ENCODE data around the gene SPSB2. TPM values are rescaled to one million over a fixed set of nuclear protein-coding genes. Genes with fewer than 3 reads are reported as not detected.

Gene SPSB2
- total RNA-seq, 1 experiment from 2014 or later = 9.2 TPM

GRCh38 chr12:6840761-6841515 is 32.2 kb downstream of the SPSB2 start, which contains the start of gene GNB3:
Gene GNB3 (plus strand): TSS chr12:6840925. CDS start chr12:6841288, 363 bp downstream.
- Mint-ChIP-seq H3K27me3 (ENCODE audit: insufficient read depth, unreplicated experiment) (no peaks in the 10 kb centered on the region), H3K27ac (ENCODE audit: low read depth, unreplicated experiment) (no peak within 1 kb of the TSS), H3K4me1 (ENCODE audit: insufficient read depth, unreplicated experiment) (no peaks in the 10 kb centered on the region), H3K36me3 (ENCODE audit: insufficient read depth, unreplicated experiment) (no peaks in the 10 kb centered on the region), H3K4me3 (ENCODE audit: unreplicated experiment) (no peak within 1 kb of the TSS), H3K9me3 (ENCODE audit: unreplicated experiment) (no peaks in the 10 kb centered on the region)
- no peak for TF ChIP-seq CTCF (IDR thresholded peaks at IDR 0.05; ENCODE audit: unreplicated experiment)
- CTCF ChIA-PET = interaction anchor here (0.6 to 3.1 kb wide), 6 partner anchors 8 to 826 kb away, joined by 3 to 18 read pairs (median 4); partner anchors contain the start of genes MLF2 and SPSB2
- intact Hi-C loops (cut with micrococcal nuclease) = no loop called here
- DNase-seq (ENCODE audit: unreplicated experiment) = no peak
- POLR2A ChIA-PET = interaction anchor here (0.8 to 1.6 kb wide), 3 partner anchors 9 to 27 kb away, joined by 3 to 6 read pairs (median 3); partner anchors contain the start of gene USP5
- no TSS peak for BruUV-seq (replicated peaks)

- no peak overlapping the region for H3K27ac Mint-ChIP-seq (ENCODE audit: low read depth, unreplicated experiment)
- no peaks in the 10 kb centered on the region for H3K9me3 Mint-ChIP-seq (ENCODE audit: unreplicated experiment)
- H3K27me3 Mint-ChIP-seq (ENCODE audit: insufficient read depth, unreplicated experiment) = no peaks in the 10 kb centered on the region
- no TSS peak for BruUV-seq (replicated peaks)
- DNase-seq (ENCODE audit: unreplicated experiment) = no peak
- no peak overlapping the region for H3K4me3 Mint-ChIP-seq (ENCODE audit: unreplicated experiment)
- H3K4me1 Mint-ChIP-seq (ENCODE audit: insufficient read depth, unreplicated experiment) = no peaks in the 10 kb centered on the region
- H3K36me3 Mint-ChIP-seq (ENCODE audit: insufficient read depth, unreplicated experiment) = no peaks in the 10 kb centered on the region
- intact Hi-C loops (cut with micrococcal nuclease) = no loop called here
- ChIA-PET CTCF (interaction anchor here (0.6 to 3.1 kb wide), 8 partner anchors 8 to 826 kb away, joined by 3 to 18 read pairs (median 3); partner anchors contain the start of genes MLF2, SPSB2 and TPI1), POLR2A (interaction anchor here (1.6 kb wide), 1 partner anchor 12 kb away, joined by 6 read pairs; the partner anchor contains the start of gene USP5)
- TF ChIP-seq CTCF (IDR thresholded peaks at IDR 0.05; ENCODE audit: unreplicated experiment) = no peak
Measured at GRCh38 chr12:6840330-6840729, 32.8 kb downstream of the SPSB2 start.

- ChIA-PET POLR2A (interaction anchor here (1.6 kb wide), 1 partner anchor 13 kb away, joined by 6 read pairs; the partner anchor contains the start of gene USP5), CTCF (interaction anchor here (0.5 to 3.1 kb wide), 7 partner anchors 9 to 180 kb away, joined by 3 to 18 read pairs (median 5); partner anchors contain the start of genes MLF2 and TPI1)
- no peak overlapping the region for H3K4me3 Mint-ChIP-seq (ENCODE audit: unreplicated experiment)
- no peak for TF ChIP-seq CTCF (IDR thresholded peaks at IDR 0.05; ENCODE audit: unreplicated experiment)
- H3K4me1 Mint-ChIP-seq (ENCODE audit: insufficient read depth, unreplicated experiment) = no peaks in the 10 kb centered on the region
- no peaks in the 10 kb centered on the region for H3K9me3 Mint-ChIP-seq (ENCODE audit: unreplicated experiment)
- intact Hi-C loops (cut with micrococcal nuclease) = no loop called here
- DNase-seq (ENCODE audit: unreplicated experiment) = no peak
- no peaks in the 10 kb centered on the region for H3K36me3 Mint-ChIP-seq (ENCODE audit: insufficient read depth, unreplicated experiment)
- no peaks in the 10 kb centered on the region for H3K27me3 Mint-ChIP-seq (ENCODE audit: insufficient read depth, unreplicated experiment)
- BruUV-seq (replicated peaks) = no TSS peak
- H3K27ac Mint-ChIP-seq (ENCODE audit: low read depth, unreplicated experiment) = no peak overlapping the region
Measured at GRCh38 chr12:6839482-6840201, 33.5 kb downstream of the SPSB2 start.

GRCh38 chr12:6838854-6839253 is 34.2 kb downstream of the SPSB2 start:
- no peak for TF ChIP-seq CTCF (IDR thresholded peaks at IDR 0.05; ENCODE audit: unreplicated experiment)
- Mint-ChIP-seq H3K27ac (ENCODE audit: low read depth, unreplicated experiment) (no peak overlapping the region), H3K4me3 (ENCODE audit: unreplicated experiment) (no peak overlapping the region), H3K36me3 (ENCODE audit: insufficient read depth, unreplicated experiment) (no peaks in the 10 kb centered on the region), H3K27me3 (ENCODE audit: insufficient read depth, unreplicated experiment) (no peaks in the 10 kb centered on the region), H3K9me3 (ENCODE audit: unreplicated experiment) (no peaks in the 10 kb centered on the region), H3K4me1 (ENCODE audit: insufficient read depth, unreplicated experiment) (no peaks in the 10 kb centered on the region)
- intact Hi-C loops (cut with micrococcal nuclease) = no loop called here
- ChIA-PET POLR2A (interaction anchor here (1.1 kb wide), 1 partner anchor 12 kb away, joined by 3 read pairs; the partner anchor contains the start of gene CDCA3), CTCF (interaction anchor here (0.6 to 3.1 kb wide), 6 partner anchors 10 to 348 kb away, joined by 3 to 18 read pairs (median 5); partner anchors contain the start of genes CDCA3, MLF2 and TPI1)
- DNase-seq (ENCODE audit: unreplicated experiment) = no peak
- no TSS peak for BruUV-seq (replicated peaks)
